DMS79 treated with DMSO at 0.1 percent for 48 hours (cell line): ENCODE measurements around the gene PHF11.

Experiments used
- DNase-seq: peaks from one replicate; lab custom pipeline; 2025; lab: John Stamatoyannopoulos, UW

The PHF11 gene

GRCh38 chr13:49498206-49498605 is 2.5 kb downstream of the PHF11 start:
- DNase-seq, result no peak

GRCh38 chr13:49499889-49500660 is 4.3 kb downstream of the PHF11 start:
- no peak for DNase-seq

DNA sequence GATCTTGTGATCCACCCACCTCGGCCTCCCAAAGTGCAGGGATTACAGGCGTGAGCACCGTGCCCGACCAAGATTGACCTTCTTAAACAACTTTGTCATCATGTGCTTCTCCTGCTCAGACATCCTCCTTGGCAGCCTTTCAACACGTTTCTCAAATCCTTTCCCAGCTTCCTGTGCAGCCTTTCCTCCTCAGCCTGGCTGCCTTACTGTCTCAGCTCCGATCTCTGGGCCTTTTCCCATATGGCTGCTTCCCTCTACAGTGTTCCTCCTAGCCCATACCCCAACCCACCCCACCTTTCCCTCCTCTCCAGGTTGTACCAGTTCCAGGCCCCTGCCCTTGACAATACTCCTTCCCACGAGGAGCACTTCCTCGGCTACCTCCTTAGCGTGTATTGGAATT is 7.2 kb downstream of the PHF11 start:
- DNase-seq, result no peak

DNA sequence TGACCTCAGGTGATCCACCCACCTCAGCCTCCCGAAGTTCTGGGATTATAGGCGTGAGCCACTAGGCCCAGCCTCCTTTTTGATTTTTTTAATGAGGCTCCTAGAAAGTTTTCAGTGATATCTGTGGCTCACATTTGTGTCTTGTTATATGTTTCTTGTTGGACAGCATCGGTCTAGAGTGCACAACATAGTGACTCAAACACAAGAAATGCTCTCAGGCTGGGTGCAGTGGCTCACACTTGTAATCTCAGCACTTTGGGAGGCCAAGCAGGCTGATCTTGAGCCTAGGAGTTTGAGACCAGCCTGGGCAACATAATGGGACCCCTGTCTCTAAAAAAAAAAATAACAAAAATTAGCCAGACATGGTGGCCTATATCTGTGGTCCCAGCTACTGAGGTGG is 8.2 kb downstream of the PHF11 start:
- no peak for DNase-seq

GRCh38 chr13:49512578-49512977 is 16.8 kb downstream of the PHF11 start:
- no peak for DNase-seq

DNA sequence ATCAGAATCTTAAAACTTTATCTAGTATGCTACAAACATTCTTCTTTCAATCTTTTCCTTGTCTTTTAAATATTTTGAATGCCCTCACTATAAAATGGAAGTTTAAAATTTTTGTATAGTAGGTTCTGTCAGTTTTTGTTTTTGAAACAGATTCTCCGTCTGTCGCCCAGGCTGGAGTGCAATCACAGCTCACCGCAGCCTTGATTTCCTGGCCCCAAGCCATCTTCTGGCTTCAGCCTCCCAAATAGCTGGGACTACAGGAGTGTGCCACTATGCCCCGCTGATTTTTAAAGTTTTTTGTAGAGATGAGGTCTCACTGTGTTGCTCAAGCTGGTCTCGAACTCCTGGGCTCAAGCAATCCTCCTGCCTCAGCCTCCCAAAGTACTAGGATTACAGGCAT is 20.7 kb downstream of the PHF11 start:
- DNase-seq, result no peak

GRCh38 chr13:49517461-49517860 is 21.7 kb downstream of the PHF11 start:
- DNase-seq, result no peak

DNA sequence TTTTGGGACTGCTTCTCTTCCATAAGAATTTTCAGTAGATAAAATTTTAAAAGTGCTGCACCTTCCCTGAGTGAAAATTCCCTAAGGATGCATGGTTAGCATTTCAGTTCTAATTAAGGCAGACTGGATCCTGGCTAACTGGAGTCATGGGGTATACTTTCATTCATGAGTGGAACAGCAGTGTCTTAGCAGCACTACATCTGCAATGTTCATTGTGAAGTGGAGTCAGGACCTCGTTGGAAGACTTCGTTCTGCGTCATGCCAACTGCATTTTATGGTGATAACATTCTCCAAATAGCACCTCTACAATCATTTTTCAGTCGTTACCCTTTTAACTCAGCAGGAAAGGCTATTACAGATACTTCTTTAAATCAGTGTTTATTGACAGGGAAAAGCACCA is 25.5 kb downstream of the PHF11 start:
- DNase-seq, result no peak

DNA sequence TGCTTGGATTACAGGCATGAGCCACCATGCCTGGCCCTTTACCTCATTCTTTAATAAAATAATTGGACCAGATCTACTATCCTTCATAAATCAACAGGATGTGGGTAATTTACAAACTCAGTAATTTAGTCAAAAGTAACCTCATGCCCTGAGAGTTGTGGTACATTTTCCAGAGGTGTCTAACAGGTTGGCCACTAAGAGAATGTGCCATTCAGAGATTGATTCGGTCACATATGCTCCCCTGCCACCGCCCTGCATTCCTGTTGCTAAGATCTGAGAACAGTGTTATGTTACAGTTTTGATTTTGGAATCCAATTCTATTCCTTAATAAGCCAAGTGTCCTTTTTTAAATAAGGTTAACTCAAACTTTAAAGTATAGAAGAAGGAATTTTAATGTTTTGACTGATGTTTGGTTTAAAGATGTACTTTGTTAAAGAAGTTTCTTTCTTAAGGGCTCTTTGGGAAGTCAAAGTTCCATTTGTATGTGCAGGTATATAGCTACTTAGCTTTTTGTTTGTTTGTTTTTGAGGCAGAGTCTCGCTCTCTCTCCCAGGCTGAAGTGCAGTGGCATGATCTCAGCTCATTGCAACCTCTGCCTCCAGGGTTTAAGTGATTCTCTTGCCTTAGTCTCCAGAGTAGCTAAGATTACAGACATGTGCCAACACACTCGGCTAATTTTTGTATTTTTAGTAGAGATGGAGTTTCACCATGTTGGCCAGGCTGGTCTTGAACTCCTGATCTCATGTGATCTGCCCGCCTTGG is 29.2 kb downstream of the PHF11 start:
- DNase-seq, result no peak

DNA sequence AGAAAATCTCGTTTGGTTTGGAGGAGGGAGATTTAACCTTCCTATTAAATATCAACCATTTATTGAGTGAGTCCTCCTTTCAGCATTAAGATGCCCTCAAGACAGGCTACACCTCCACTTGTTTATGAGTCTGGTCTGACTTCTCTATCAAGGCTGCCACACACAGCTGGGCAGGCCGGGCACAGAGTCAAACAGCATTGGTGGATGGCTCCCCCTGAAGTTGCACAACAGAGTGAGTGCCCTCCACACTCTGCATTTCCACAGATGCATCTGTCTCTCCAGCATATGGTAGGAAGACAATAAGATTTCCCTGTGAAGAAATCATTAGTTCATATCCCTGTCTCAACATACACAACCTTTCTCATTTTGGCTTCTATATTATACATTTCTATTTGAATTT is 31.4 kb downstream of the PHF11 start:
- no peak for DNase-seq

- DNase-seq, result no peak
These were observed 32.4 kb downstream of the PHF11 start for GRCh38 chr13:49528161-49528560.

DNA sequence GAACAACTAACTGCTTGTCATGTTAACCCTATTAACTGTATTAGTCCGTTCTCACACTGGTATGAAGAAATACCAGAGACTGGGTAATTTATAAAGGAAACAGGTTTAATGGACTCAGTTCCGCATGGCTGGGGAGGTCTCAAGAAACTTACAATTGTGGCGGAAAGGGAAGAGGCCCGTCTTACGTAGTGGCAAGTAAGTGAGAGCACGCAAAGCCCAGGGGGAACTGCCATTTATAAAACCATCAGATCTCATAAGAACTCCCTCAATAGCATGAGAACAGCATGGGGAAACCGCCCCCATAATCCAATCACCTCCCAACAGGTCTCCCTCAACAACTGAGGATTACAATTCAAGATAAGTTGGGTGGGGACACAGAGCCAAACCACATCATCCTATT is 34.7 kb downstream of the PHF11 start:
- no peak for DNase-seq

DNA sequence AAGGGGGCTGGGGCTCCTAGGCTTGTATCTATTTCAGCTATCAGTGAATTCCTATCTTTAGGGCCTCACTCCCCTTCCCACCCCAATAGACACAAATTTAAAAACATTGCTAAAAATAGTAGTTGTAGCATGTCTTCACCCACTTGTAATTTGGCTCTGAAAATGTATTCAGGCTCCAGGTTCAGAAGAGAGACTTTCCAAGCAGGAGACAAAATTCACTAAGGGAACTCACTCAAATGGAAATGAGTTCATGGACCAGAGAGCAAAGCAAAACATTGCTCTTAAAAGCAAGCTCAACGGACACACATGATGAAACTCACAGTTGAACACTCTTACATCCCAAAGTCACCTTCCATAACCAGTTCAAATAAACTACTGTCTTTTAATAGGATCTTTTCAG is 36.8 kb downstream of the PHF11 start:
- no peak for DNase-seq

- no peak for DNase-seq
These were observed 37.3 kb downstream of the PHF11 start for GRCh38 chr13:49533011-49533410.

GRCh38 chr13:49533591-49534269 is 38.0 kb downstream of the PHF11 start:
- no peak for DNase-seq

GRCh38 chr13:49536144-49536873 is 40.6 kb downstream of the PHF11 start:
- DNase-seq, result no peak

GRCh38 chr13:49538404-49538803 is 42.7 kb downstream of the PHF11 start:
- DNase-seq, result no peak

GRCh38 chr13:49539313-49539712 is 43.6 kb downstream of the PHF11 start:
- no peak for DNase-seq

GRCh38 chr13:49539746-49540145 is 44.0 kb downstream of the PHF11 start:
- no peak for DNase-seq

DNA sequence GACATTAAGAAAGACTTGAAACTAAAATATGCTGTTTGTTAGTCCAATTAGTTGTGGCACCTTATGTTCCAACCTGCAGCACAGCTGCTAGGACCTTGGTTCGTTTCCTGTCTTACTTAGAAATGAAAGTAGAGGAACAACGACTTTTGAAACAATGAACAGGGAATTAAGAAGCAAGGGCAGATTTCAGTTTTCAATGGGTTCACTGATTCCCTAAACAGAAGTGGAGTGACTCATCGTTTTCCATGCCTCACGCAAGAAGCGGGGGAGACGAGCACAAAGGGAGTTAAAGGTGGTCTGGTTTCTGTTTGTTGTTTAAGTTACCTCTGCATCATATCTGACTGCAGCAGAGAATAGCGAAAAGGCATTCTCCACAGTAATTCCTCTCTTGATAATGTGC is 44.8 kb downstream of the PHF11 start:
- no peak for DNase-seq

GRCh38 chr13:49543656-49544055 is 47.9 kb downstream of the PHF11 start:
- DNase-seq, result no peak

GRCh38 chr13:49545661-49546060 is 49.9 kb downstream of the PHF11 start:
- DNase-seq, result no peak
